ENCODE measurements around the gene TXNRD2. TPM values are rescaled to one million over a fixed set of nuclear protein-coding genes. Genes with fewer than 3 reads are reported as not detected.

The TXNRD2 gene
- total RNA-seq, 4 donors from 2014 or later = 12.1 to 28.9 (median 21.6) TPM

DNA sequence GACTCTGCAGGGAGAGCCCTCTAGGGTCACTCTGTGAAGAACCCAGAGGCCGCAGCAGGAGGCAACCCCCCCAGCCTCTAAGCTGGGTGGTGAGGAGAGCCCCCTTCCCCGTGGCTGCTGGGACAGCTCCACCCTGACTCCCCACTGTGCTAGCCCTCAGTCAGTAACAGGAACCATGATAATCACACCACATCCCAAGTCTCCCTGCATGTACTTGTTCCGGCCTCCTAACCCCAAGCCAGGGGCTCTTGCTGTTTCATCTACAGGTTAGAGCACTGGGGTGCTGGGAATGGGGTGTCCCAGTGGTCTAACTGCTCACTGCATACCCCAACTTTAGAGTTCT is 48.1 kb upstream of the TXNRD2 start:
- H3K27ac ChIP-seq = no peak overlapping the region
- no peak for DNase-seq
- in situ Hi-C loops (cut with MboI; ENCODE audit: low pct_ligation_motif_present in 1 of 4, low pct_unique_long_range_greater_than_20kb in 1 of 4, low sequenced_read_pairs in 3 of 4) (no loop called here), intact Hi-C loops (cut with DNase I; ENCODE audit: low total_unique reads) (no loop called here)
- peaks cover 7 to 18% (median 13%) of the 10 kb centered on the region in 4 donors for H3K4me1 ChIP-seq
- 85% methylated on average over 3 of the region's 3 CpGs; no CpG with 5 or more reads in 1 of the 2 donors for WGBS, 2 donors (ENCODE audit: low coverage in 1 of 2)
- H3K4me3 ChIP-seq = no peak overlapping the region
- H3K27me3 ChIP-seq = no peaks in the 10 kb centered on the region
- no peak for TF ChIP-seq POLR2A (IDR thresholded peaks at IDR 0.05)
- no peak for TF ChIP-seq POLR2AphosphoS5 (IDR thresholded peaks at IDR 0.05)
- no peak for TF ChIP-seq EP300 (IDR thresholded peaks at IDR 0.05; ENCODE audit: low read depth)
- TF ChIP-seq, protein P1, sequence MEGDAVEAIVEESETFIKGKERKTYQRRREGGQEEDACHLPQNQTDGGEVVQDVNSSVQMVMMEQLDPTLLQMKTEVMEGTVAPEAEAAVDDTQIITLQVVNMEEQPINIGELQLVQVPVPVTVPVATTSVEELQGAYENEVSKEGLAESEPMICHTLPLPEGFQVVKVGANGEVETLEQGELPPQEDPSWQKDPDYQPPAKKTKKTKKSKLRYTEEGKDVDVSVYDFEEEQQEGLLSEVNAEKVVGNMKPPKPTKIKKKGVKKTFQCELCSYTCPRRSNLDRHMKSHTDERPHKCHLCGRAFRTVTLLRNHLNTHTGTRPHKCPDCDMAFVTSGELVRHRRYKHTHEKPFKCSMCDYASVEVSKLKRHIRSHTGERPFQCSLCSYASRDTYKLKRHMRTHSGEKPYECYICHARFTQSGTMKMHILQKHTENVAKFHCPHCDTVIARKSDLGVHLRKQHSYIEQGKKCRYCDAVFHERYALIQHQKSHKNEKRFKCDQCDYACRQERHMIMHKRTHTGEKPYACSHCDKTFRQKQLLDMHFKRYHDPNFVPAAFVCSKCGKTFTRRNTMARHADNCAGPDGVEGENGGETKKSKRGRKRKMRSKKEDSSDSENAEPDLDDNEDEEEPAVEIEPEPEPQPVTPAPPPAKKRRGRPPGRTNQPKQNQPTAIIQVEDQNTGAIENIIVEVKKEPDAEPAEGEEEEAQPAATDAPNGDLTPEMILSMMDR (IDR thresholded peaks at IDR 0.05) = no peak
- H3K36me3 ChIP-seq = no peaks in the 10 kb centered on the region
- no peaks in the 10 kb centered on the region for H3K9me3 ChIP-seq

DNA sequence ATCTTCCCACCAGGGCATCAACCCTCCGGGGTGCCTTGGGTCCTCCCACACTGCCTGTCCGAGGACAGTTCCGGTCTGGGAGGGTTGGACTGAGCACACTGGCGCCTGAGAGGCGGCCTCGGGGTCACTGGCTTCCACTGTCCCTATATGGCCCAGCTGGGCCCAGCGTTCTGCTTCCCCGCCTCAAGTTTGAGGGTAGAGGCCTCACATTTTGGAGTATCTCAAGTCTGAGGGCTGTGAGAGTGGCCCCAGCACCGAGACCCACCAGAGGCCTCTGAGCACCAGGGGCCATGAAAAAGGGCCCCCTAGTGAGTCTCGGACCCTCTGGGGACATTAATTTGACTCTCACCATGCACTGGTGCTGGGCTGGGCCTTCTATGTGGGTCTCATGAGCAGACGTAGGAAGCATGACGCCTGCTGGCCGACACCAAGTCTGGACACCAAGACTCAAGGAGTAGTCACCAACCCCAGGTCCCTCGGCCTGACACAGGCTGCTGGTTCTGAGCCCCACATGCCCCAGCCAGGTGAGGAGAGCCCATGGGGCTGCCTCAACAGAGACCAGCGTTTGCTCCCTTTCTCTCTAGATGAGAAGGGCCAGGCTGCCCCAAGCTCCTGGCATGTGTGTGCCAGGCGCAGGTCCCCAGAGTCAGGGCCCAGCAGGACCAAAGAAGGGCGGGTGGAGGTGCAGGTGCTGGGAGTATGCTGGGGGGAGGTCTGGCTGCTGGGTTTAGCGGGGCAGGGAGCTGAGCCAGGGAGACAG is 47.5 kb upstream of the TXNRD2 start:
- WGBS, 2 donors (ENCODE audit: low coverage in 1 of 2) = 86% methylated on average over 16 of the region's 18 CpGs; no CpG with 5 or more reads in 1 of the 2 donors
- no peak for DNase-seq
- TF ChIP-seq POLR2AphosphoS5 (IDR thresholded peaks at IDR 0.05) = no peak
- TF ChIP-seq EP300 (IDR thresholded peaks at IDR 0.05; ENCODE audit: low read depth) = no peak
- TF ChIP-seq, protein P1 (IDR thresholded peaks at IDR 0.05) = no peak
- TF ChIP-seq POLR2A (IDR thresholded peaks at IDR 0.05) = no peak
- Histone ChIP-seq H3K27me3 (no peaks in the 10 kb centered on the region), H3K4me3 (no peak overlapping the region), H3K36me3 (no peaks in the 10 kb centered on the region), H3K27ac (no peak overlapping the region), H3K4me1 (peaks cover 7 to 20% (median 14%) of the 10 kb centered on the region in 4 donors), H3K9me3 (no peaks in the 10 kb centered on the region)
- intact Hi-C loops (cut with DNase I; ENCODE audit: low total_unique reads) = no loop called here
- in situ Hi-C loops (cut with MboI; ENCODE audit: low pct_ligation_motif_present in 1 of 4, low pct_unique_long_range_greater_than_20kb in 1 of 4, low sequenced_read_pairs in 3 of 4) = no loop called here

DNA sequence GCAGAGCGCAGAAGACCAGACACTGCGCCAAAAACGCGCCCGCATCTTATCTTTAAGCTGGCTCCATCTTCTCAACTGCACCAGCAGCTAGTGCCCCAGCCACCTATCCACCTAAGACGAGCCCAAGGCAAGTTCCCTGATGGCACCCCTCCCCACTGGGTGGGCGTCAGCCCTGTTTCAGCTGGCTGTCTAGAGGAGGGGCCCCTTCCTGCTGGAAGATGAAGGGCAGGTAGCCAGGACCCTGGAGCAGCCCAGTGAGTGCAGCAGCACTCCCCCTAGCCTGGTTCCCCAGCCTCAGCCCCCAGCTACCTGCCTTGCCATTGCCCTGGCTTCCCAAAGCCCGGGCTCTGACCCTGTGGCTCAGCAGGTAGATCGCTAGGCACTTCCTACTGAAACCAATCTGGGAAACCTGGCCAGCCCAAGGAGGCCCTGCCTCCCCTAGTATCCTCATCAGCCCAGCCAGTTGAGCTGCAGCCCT is 46.8 kb upstream of the TXNRD2 start:
- H3K4me1 ChIP-seq = peaks cover 7 to 20% (median 14%) of the 10 kb centered on the region in 4 donors
- no peak overlapping the region for H3K4me3 ChIP-seq
- no peak overlapping the region for H3K27ac ChIP-seq
- 91 to 100% methylated on average over 2 to 8 of the region's 9 CpGs for WGBS, 2 donors (ENCODE audit: low coverage in 1 of 2)
- no peaks in the 10 kb centered on the region for H3K9me3 ChIP-seq
- TF ChIP-seq POLR2A (IDR thresholded peaks at IDR 0.05) (no peak), POLR2AphosphoS5 (IDR thresholded peaks at IDR 0.05) (no peak), EP300 (IDR thresholded peaks at IDR 0.05; ENCODE audit: low read depth) (no peak)
- TF ChIP-seq, protein P1 (IDR thresholded peaks at IDR 0.05) = no peak
- no peaks in the 10 kb centered on the region for H3K36me3 ChIP-seq
- H3K27me3 ChIP-seq = no peaks in the 10 kb centered on the region
- no peak for DNase-seq
- intact Hi-C loops (cut with DNase I; ENCODE audit: low total_unique reads) = no loop called here
- in situ Hi-C loops (cut with MboI; ENCODE audit: low pct_ligation_motif_present in 1 of 4, low pct_unique_long_range_greater_than_20kb in 1 of 4, low sequenced_read_pairs in 3 of 4) = no loop called here

DNA sequence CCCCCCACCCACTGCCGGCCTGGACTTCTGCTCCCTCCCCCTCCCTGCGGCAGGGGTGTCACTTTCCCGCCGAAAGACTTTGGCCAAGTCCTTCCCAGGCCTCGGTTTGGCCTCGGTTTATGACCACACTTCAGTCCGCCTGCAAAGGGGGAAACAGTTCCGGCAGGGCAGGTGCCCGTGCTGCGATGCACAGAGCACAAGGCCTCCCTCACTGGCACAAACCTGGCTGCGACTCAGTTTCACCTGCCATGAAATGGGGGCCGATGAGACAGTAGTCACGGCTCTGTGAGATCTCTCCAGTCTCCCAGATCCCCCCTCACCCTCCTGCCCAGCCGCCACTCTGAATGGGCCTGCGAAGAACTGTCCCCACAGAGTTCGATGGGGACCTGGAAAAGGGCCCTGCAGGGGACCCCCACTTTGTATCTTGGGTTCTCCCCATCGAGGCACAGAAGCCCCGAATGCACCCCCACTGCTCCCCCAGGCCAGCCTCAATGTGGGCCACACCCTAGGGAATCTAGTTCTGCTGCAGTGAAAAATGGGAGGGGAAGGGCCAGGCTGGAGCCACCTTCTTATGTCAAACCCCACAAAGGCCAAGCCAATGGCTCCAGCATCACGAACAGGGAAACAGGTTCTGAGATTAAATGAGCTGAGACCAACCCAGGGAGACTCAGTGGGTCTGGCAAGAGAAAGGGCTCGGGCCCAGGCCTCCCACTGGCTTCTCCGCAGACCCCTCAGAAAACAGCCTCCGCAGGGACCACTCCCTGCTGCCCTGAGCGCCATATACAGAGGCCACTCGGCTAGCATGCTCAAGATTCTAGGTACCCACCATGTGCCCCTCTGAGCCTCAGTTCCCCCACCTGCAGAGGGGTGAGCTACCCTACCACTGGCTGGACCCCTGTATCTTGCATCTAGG is 46.0 kb upstream of the TXNRD2 start:
- 57% methylated on average over 19 of the region's 24 CpGs; no CpG with 5 or more reads in 1 of the 2 donors for WGBS, 2 donors (ENCODE audit: low coverage in 1 of 2)
- H3K27me3 ChIP-seq = no peaks in the 10 kb centered on the region
- intact Hi-C loops (cut with DNase I; ENCODE audit: low total_unique reads) (no loop called here), in situ Hi-C loops (cut with MboI; ENCODE audit: low pct_ligation_motif_present in 1 of 4, low pct_unique_long_range_greater_than_20kb in 1 of 4, low sequenced_read_pairs in 3 of 4) (no loop called here)
- H3K4me1 ChIP-seq = peaks cover 7 to 20% (median 14%) of the 10 kb centered on the region in 4 donors
- H3K9me3 ChIP-seq = no peaks in the 10 kb centered on the region
- DNase-seq = peak; percentile 23
- no peaks in the 10 kb centered on the region for H3K36me3 ChIP-seq
- no peak for TF ChIP-seq EP300 (IDR thresholded peaks at IDR 0.05; ENCODE audit: low read depth)
- no peak for TF ChIP-seq POLR2AphosphoS5 (IDR thresholded peaks at IDR 0.05)
- TF ChIP-seq POLR2A (IDR thresholded peaks at IDR 0.05) = no peak
- TF ChIP-seq, protein P1 (IDR thresholded peaks at IDR 0.05) = no peak
- peak overlapping the region in 3 of 4 donors; percentile 55 to 68 (median 67) for H3K4me3 ChIP-seq
- H3K27ac ChIP-seq = peak overlapping the region; percentile 74 to 93 (median 86)
